Left renal pelvis (tissue), 4 donors: Measurements from ENCODE around the gene SULT1C3. TPM values are rescaled to one million over a fixed set of nuclear protein-coding genes. Genes with fewer than 3 reads are reported as not detected.
"Not testable (repeated sequence)": the region's sequence is repeated elsewhere in the genome, so short reads cannot be mapped to it uniquely, and the experiment has no call there.

Experiments used
- DNase-seq, 4 donors: peaks; one replicate each; pipeline ENCODE4 v3.0.0-alpha.2; 2013; ENCODE audit warnings: low read depth in 4 of 4, low spot score in 3 of 4
- polyA plus RNA-seq, 4 donors: library from polyadenylated mRNA; unstranded; fragments of 120-200 nt; gene quantifications; one replicate each; pipeline ENCODE4 v1.2.1, GENCODE V29; 2013; ENCODE audit not compliant: insufficient read length in 4 of 4

Gene SULT1C3
- polyA plus RNA-seq, 4 donors: not detected

GRCh38 chr2:108243566-108243965 lies 3.8 kb downstream of the SULT1C3 start:
- DNase-seq: no peak

GRCh38 chr2:108244667-108245414 lies 5.1 kb downstream of the SULT1C3 start:
- DNase-seq: no peak

GRCh38 chr2:108253106-108253505 lies 13.3 kb downstream of the SULT1C3 start:
- DNase-seq: no peak

- no peak for DNase-seq
These were observed 18.1 kb downstream of the SULT1C3 start for GRCh38 chr2:108257757-108258331.

- DNase-seq: no peak
These were observed 21.0 kb downstream of the SULT1C3 start for GRCh38 chr2:108260773-108261172.

GRCh38 chr2:108262036-108262435 lies 22.3 kb downstream of the SULT1C3 start:
- no peak for DNase-seq

- no peak for DNase-seq
These were observed 23.6 kb downstream of the SULT1C3 start for GRCh38 chr2:108263401-108263800.

- DNase-seq: no peak
These were observed 26.4 kb downstream of the SULT1C3 start for GRCh38 chr2:108266218-108266617.

- DNase-seq: no peak
These were observed 27.3 kb downstream of the SULT1C3 start for GRCh38 chr2:108267101-108267500.

- DNase-seq: no peak
These were observed 28.2 kb downstream of the SULT1C3 start for GRCh38 chr2:108268001-108268400.

- DNase-seq: no peak
These were observed 30.6 kb downstream of the SULT1C3 start for GRCh38 chr2:108270346-108270745.

- DNase-seq: no peak
These were observed 31.2 kb downstream of the SULT1C3 start for GRCh38 chr2:108270768-108271506.

GRCh38 chr2:108271691-108272253 lies 32.0 kb downstream of the SULT1C3 start:
- DNase-seq: peak in 2 of 4 donors; percentile 53 to 55

GRCh38 chr2:108278631-108279030 lies 38.9 kb downstream of the SULT1C3 start:
- DNase-seq: no peak

GRCh38 chr2:108279468-108279867 lies 39.7 kb downstream of the SULT1C3 start:
- no peak for DNase-seq

GRCh38 chr2:108280466-108280865 lies 40.7 kb downstream of the SULT1C3 start:
- DNase-seq: no peak

- DNase-seq: not testable (repeated sequence)
These were observed 44.8 kb downstream of the SULT1C3 start for GRCh38 chr2:108284566-108284965.

- DNase-seq: no peak
These were observed 45.8 kb downstream of the SULT1C3 start for GRCh38 chr2:108285616-108286015.

GRCh38 chr2:108287169-108287568 lies 47.4 kb downstream of the SULT1C3 start:
- DNase-seq: no peak

- peak; percentile 75 to 87 (median 78) for DNase-seq
These were observed 48.9 kb downstream of the SULT1C3 start, which contains the start of gene SULT1C2 for GRCh38 chr2:108288534-108289106. Gene SULT1C2 (plus strand): TSS chr2:108288895. CDS start chr2:108293668, 4,773 bp downstream.

- DNase-seq: no peak
These were observed 54.1 kb downstream of the SULT1C3 start for GRCh38 chr2:108293850-108294249.
